ENCODE results near the gene GSC. TPM values are rescaled to one million over a fixed set of nuclear protein-coding genes. Genes with fewer than 3 reads are reported as not detected.

Gene GSC
- total RNA-seq, 2 experiments from 2014 or later: not detected

GRCh38 chr14:94797887-94798286 is 28.0 kb upstream of the GSC start:
- ChIA-PET POLR2A (no interaction called here), CTCF (ENCODE audit: unreplicated experiment) (no interaction called here)
- BruUV-seq (replicated peaks): no TSS peak
- Histone ChIP-seq H3K9me3 (ENCODE audit: low read length) (no peaks in the 10 kb centered on the region), H3K4me3 (ENCODE audit: low read depth, low read length, poor library complexity, severe bottlenecking) (no peak overlapping the region), H3K4me1 (ENCODE audit: insufficient read depth, low read length, poor library complexity, severe bottlenecking) (no peaks in the 10 kb centered on the region), H3K36me3 (ENCODE audit: insufficient read depth, low read length) (no peaks in the 10 kb centered on the region), H3K27ac (ENCODE audit: low read depth, low read length, poor library complexity, severe bottlenecking) (no peak overlapping the region), H4K20me1 (ENCODE audit: insufficient read depth, low read length) (no peaks in the 10 kb centered on the region), H2AFZ (ENCODE audit: low read length) (no peak overlapping the region), H3K79me2 (ENCODE audit: insufficient read depth, low read depth, low read length) (no peaks in the 10 kb centered on the region), H3K9me2 (ENCODE audit: insufficient read depth, low read length) (no peaks in the 10 kb centered on the region), H3K4me2 (ENCODE audit: low read length) (no peak overlapping the region)
- intact Hi-C loops (cut with micrococcal nuclease; ENCODE audit: unreplicated experiment): no loop called here
- TF ChIP-seq CTCF (conservative IDR thresholded peaks at IDR 0.05; ENCODE audit: low read length) (no peak), EZH2phosphoT487 (IDR thresholded peaks at IDR 0.05; ENCODE audit: borderline replicate concordance, low read depth, low read length) (no peak)
- DNase-seq (ENCODE audit: low spot score): no peak

GRCh38 chr14:94796278-94796677 is 26.4 kb upstream of the GSC start:
- H3K79me2 ChIP-seq (ENCODE audit: insufficient read depth, low read depth, low read length): no peaks in the 10 kb centered on the region
- no peaks in the 10 kb centered on the region for H4K20me1 ChIP-seq (ENCODE audit: insufficient read depth, low read length)
- H3K9me2 ChIP-seq (ENCODE audit: insufficient read depth, low read length): no peaks in the 10 kb centered on the region
- no peak for DNase-seq (ENCODE audit: low spot score)
- BruUV-seq (replicated peaks): no TSS peak
- H3K4me1 ChIP-seq (ENCODE audit: insufficient read depth, low read length, poor library complexity, severe bottlenecking): no peaks in the 10 kb centered on the region
- no peak overlapping the region for H3K4me3 ChIP-seq (ENCODE audit: low read depth, low read length, poor library complexity, severe bottlenecking)
- H3K9me3 ChIP-seq (ENCODE audit: low read length): no peaks in the 10 kb centered on the region
- ChIA-PET POLR2A (no interaction called here), CTCF (ENCODE audit: unreplicated experiment) (no interaction called here)
- intact Hi-C loops (cut with micrococcal nuclease; ENCODE audit: unreplicated experiment): no loop called here
- no peak overlapping the region for H3K4me2 ChIP-seq (ENCODE audit: low read length)
- H2AFZ ChIP-seq (ENCODE audit: low read length): no peak overlapping the region
- H3K27ac ChIP-seq (ENCODE audit: low read depth, low read length, poor library complexity, severe bottlenecking): no peak overlapping the region
- no peaks in the 10 kb centered on the region for H3K36me3 ChIP-seq (ENCODE audit: insufficient read depth, low read length)
- TF ChIP-seq CTCF (conservative IDR thresholded peaks at IDR 0.05; ENCODE audit: low read length): no peak
- TF ChIP-seq EZH2phosphoT487 (IDR thresholded peaks at IDR 0.05; ENCODE audit: borderline replicate concordance, low read depth, low read length): no peak

- DNase-seq (ENCODE audit: low spot score): no peak
- intact Hi-C loops (cut with micrococcal nuclease; ENCODE audit: unreplicated experiment): no loop called here
- Histone ChIP-seq H3K79me2 (ENCODE audit: insufficient read depth, low read depth, low read length) (no peaks in the 10 kb centered on the region), H3K4me1 (ENCODE audit: insufficient read depth, low read length, poor library complexity, severe bottlenecking) (no peaks in the 10 kb centered on the region), H2AFZ (ENCODE audit: low read length) (no peak overlapping the region), H3K4me2 (ENCODE audit: low read length) (no peak overlapping the region), H3K27ac (ENCODE audit: low read depth, low read length, poor library complexity, severe bottlenecking) (no peak overlapping the region), H3K36me3 (ENCODE audit: insufficient read depth, low read length) (no peaks in the 10 kb centered on the region), H3K9me3 (ENCODE audit: low read length) (no peaks in the 10 kb centered on the region), H3K4me3 (ENCODE audit: low read depth, low read length, poor library complexity, severe bottlenecking) (no peak overlapping the region), H4K20me1 (ENCODE audit: insufficient read depth, low read length) (no peaks in the 10 kb centered on the region), H3K9me2 (ENCODE audit: insufficient read depth, low read length) (no peaks in the 10 kb centered on the region)
- BruUV-seq (replicated peaks): no TSS peak
- POLR2A ChIA-PET: no interaction called here
- TF ChIP-seq CTCF (conservative IDR thresholded peaks at IDR 0.05; ENCODE audit: low read length) (no peak), EZH2phosphoT487 (IDR thresholded peaks at IDR 0.05; ENCODE audit: borderline replicate concordance, low read depth, low read length) (no peak)
- CTCF ChIA-PET (ENCODE audit: unreplicated experiment): no interaction called here
Measured at GRCh38 chr14:94795372-94795771, 25.5 kb upstream of the GSC start.
